Lower leg skin (tissue), 3 donors: ENCODE results near the gene CASS4.

Experiments
- POLR2A ChIP-seq, 2 donors: fragments of 450-650 bp; IDR thresholded peaks; one replicate each; pipeline ENCODE4 v1.6.1; 2016 to 2017; ENCODE audit warnings: antibody characterized with exemption in 2 of 2, mild to moderate bottlenecking in 1 of 2, moderate library complexity in 1 of 2
- TF ChIP-seq, protein P1 (sequence below), 3 donors: fragments of 450-650 bp; IDR thresholded peaks; one replicate each; pipeline ENCODE4 v1.5.1; 2016; ENCODE audit warnings: antibody characterized with exemption in 3 of 3, mild to moderate bottlenecking in 3 of 3, moderate library complexity in 2 of 3

- TF ChIP-seq, protein P1, sequence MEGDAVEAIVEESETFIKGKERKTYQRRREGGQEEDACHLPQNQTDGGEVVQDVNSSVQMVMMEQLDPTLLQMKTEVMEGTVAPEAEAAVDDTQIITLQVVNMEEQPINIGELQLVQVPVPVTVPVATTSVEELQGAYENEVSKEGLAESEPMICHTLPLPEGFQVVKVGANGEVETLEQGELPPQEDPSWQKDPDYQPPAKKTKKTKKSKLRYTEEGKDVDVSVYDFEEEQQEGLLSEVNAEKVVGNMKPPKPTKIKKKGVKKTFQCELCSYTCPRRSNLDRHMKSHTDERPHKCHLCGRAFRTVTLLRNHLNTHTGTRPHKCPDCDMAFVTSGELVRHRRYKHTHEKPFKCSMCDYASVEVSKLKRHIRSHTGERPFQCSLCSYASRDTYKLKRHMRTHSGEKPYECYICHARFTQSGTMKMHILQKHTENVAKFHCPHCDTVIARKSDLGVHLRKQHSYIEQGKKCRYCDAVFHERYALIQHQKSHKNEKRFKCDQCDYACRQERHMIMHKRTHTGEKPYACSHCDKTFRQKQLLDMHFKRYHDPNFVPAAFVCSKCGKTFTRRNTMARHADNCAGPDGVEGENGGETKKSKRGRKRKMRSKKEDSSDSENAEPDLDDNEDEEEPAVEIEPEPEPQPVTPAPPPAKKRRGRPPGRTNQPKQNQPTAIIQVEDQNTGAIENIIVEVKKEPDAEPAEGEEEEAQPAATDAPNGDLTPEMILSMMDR (IDR thresholded peaks at IDR 0.05): no peak
- TF ChIP-seq POLR2A (IDR thresholded peaks at IDR 0.05): no peak
These were observed 5.9 kb downstream of the CASS4 start for GRCh38 chr20:56417911-56418310.
